ENCODE results near the gene STK10.
A peak's percentile ranks its signal among the peaks of the same experiment; 100 is the strongest.

The STK10 gene

DNA sequence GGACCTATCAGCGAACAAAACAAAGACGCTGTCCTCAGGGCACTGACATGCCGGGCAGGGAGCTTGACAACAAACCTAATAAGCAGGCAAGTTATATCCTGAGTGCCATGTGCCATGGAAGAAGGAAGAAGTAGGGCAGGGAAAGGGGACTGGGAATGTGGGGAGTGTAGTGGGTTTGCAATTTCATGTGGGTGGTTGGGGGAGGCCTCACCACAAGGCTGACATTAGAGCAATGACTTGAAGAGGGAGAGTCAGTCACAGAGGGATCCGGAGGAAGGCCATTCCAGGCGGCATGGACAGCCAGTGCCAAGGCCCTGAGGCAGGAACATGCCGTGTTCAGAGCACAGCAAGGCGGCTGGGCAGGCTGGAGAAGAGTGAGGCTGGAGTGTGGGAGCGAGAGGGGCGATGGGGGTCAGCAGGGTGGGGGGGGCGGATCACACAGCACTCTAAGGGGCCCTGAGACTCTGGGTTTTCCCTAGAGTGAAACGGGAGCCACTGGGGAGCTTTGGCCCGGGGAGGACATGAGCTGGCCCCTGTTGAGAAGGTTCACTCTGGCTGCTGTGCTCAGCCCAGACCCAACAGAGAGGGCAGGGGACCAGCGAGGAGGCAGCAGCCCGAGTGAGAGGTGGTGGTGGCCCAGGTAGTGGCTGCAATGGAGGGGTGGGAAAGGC lies 86.3 kb downstream of the STK10 start:
- no peak for TF ChIP-seq CTCF (IDR thresholded peaks at IDR 0.05; ENCODE audit: low read depth, low read length)
- no peak overlapping the region for H3K4me3 ChIP-seq (ENCODE audit: low read depth, low read length)

- TF ChIP-seq CTCF (IDR thresholded peaks at IDR 0.05; ENCODE audit: low read depth, low read length): no peak
- H3K4me3 ChIP-seq (ENCODE audit: low read depth, low read length): no peak overlapping the region
Observed at GRCh38 chr5:172098883-172099282, 89.1 kb downstream of the STK10 start.

GRCh38 chr5:172098046-172098445 lies 90.0 kb downstream of the STK10 start:
- no peak overlapping the region for H3K4me3 ChIP-seq (ENCODE audit: low read depth, low read length)
- TF ChIP-seq CTCF (IDR thresholded peaks at IDR 0.05; ENCODE audit: low read depth, low read length): no peak

DNA sequence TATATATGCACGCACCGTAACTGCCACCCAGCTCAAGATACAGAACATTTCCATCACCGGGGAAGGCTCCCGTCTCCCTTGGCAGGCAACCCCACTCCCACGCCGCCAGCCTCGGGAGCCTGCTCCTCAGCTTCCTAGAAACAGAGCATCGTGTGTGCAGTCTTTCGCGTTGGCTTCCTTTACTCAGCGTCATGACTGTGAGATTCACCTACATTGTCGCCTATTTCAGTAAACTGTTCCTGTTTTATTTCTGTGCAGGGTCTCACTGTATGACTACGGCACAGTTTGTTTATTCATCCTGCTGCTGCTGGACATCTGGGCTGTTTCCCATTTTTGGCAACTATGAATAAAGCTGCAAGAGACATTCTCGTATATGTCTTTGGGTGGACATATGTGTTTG lies 90.7 kb downstream of the STK10 start:
- peak overlapping the region; percentile 32; the same call in 1 of the 2 replicates for H3K4me3 ChIP-seq (ENCODE audit: low read depth, low read length)
- no peak for TF ChIP-seq CTCF (IDR thresholded peaks at IDR 0.05; ENCODE audit: low read depth, low read length)

GRCh38 chr5:172096207-172096940 lies 91.7 kb downstream of the STK10 start:
- no peak for TF ChIP-seq CTCF (IDR thresholded peaks at IDR 0.05; ENCODE audit: low read depth, low read length)
- H3K4me3 ChIP-seq (ENCODE audit: low read depth, low read length): no peak overlapping the region

- no peak for TF ChIP-seq CTCF (IDR thresholded peaks at IDR 0.05; ENCODE audit: low read depth, low read length)
- H3K4me3 ChIP-seq (ENCODE audit: low read depth, low read length): no peak overlapping the region
Observed at GRCh38 chr5:172095368-172096206, 92.4 kb downstream of the STK10 start.

Measured in WI38 (cell line).